ENCODE measurements around the gene ST3GAL6. TPM values are rescaled to one million over a fixed set of nuclear protein-coding genes. Genes with fewer than 3 reads are reported as not detected.

Gene ST3GAL6
- total RNA-seq, 1 donor from 2014 or later: 29.4 TPM

- Histone ChIP-seq H3K36me3 (no peaks in the 10 kb centered on the region), H3K27me3 (no peaks in the 10 kb centered on the region), H3K9me3 (no peaks in the 10 kb centered on the region), H3K4me1 (no peaks in the 10 kb centered on the region), H3K27ac (no peak overlapping the region), H3K4me3 (no peak overlapping the region)
- intact Hi-C loops (cut with DNase I): no loop called here
- no peak for ATAC-seq
- no peak for TF ChIP-seq CTCF (IDR thresholded peaks at IDR 0.05)
- DNase-seq: no peak
Measured at GRCh38 chr3:98740324-98740723, 22.8 kb upstream of the ST3GAL6 start.

- no peak for TF ChIP-seq CTCF (IDR thresholded peaks at IDR 0.05)
- no peak for ATAC-seq
Measured at GRCh38 chr3:98741121-98741716, 21.9 kb upstream of the ST3GAL6 start.

GRCh38 chr3:98743071-98743470 is 20.1 kb upstream of the ST3GAL6 start:
- intact Hi-C loops (cut with DNase I): no loop called here
- ATAC-seq: peak; percentile 77
- Histone ChIP-seq H3K9me3 (no peaks in the 10 kb centered on the region), H3K27me3 (no peaks in the 10 kb centered on the region), H3K27ac (no peak overlapping the region), H3K36me3 (no peaks in the 10 kb centered on the region), H3K4me3 (no peak overlapping the region), H3K4me1 (no peaks in the 10 kb centered on the region)
- DNase-seq: no peak
- TF ChIP-seq CTCF (IDR thresholded peaks at IDR 0.05): no peak

More at GRCh38 chr3:98741121-98741716, 21.9 kb upstream of the ST3GAL6 start:
- H3K9me3 ChIP-seq: no peaks in the 10 kb centered on the region
- H3K27ac ChIP-seq: no peak overlapping the region
- H3K36me3 ChIP-seq: no peaks in the 10 kb centered on the region
- intact Hi-C loops (cut with DNase I): no loop called here
- DNase-seq: no peak
- H3K4me3 ChIP-seq: no peak overlapping the region
- no peaks in the 10 kb centered on the region for H3K27me3 ChIP-seq
- H3K4me1 ChIP-seq: no peaks in the 10 kb centered on the region

GRCh38 chr3:98744283-98744682 is 18.9 kb upstream of the ST3GAL6 start:
- Histone ChIP-seq H3K36me3 (no peaks in the 10 kb centered on the region), H3K4me3 (no peak overlapping the region), H3K9me3 (no peaks in the 10 kb centered on the region), H3K27ac (no peak overlapping the region), H3K4me1 (no peaks in the 10 kb centered on the region), H3K27me3 (no peaks in the 10 kb centered on the region)
- TF ChIP-seq CTCF (IDR thresholded peaks at IDR 0.05): no peak
- DNase-seq: no peak
- ATAC-seq: no peak
- intact Hi-C loops (cut with DNase I): no loop called here

GRCh38 chr3:98745718-98746117 is 17.4 kb upstream of the ST3GAL6 start:
- Histone ChIP-seq H3K4me3 (no peak overlapping the region), H3K27me3 (no peaks in the 10 kb centered on the region), H3K9me3 (no peaks in the 10 kb centered on the region), H3K4me1 (no peaks in the 10 kb centered on the region), H3K27ac (no peak overlapping the region), H3K36me3 (no peaks in the 10 kb centered on the region)
- no peak for ATAC-seq
- intact Hi-C loops (cut with DNase I): no loop called here
- TF ChIP-seq CTCF (IDR thresholded peaks at IDR 0.05): no peak
- no peak for DNase-seq

- ATAC-seq (no peak), DNase-seq (no peak)
- H3K4me1 ChIP-seq: no peaks in the 10 kb centered on the region
- intact Hi-C loops (cut with DNase I): no loop called here
- no peak overlapping the region for H3K27ac ChIP-seq
- H3K27me3 ChIP-seq: no peaks in the 10 kb centered on the region
- no peak for TF ChIP-seq CTCF (IDR thresholded peaks at IDR 0.05)
- H3K36me3 ChIP-seq: no peaks in the 10 kb centered on the region
- no peaks in the 10 kb centered on the region for H3K9me3 ChIP-seq
- H3K4me3 ChIP-seq: no peak overlapping the region
Measured at GRCh38 chr3:98746122-98746521, 17.0 kb upstream of the ST3GAL6 start.
